GM10248 (cell line): Measurements from ENCODE around the gene CIB1.

ENCODE experiments used
- CTCF ChIA-PET: fragments of 300-600 bp; sonication (Branson Sonifier 250); formaldehyde crosslinking; extraction: SDS; loops from one replicate; lab custom pipeline; 2021; ENCODE audit warnings: antibody characterized with exemption; lab: Yijun Ruan, JAX
- POLR2A ChIA-PET: fragments of 350-650 bp; sonication (Branson Sonifier 250); formaldehyde crosslinking; extraction: SDS; loops from one replicate; lab custom pipeline; 2020; ENCODE audit warnings: antibody characterized with exemption; lab: Yijun Ruan, JAX
- DNase-seq: peaks from one replicate; pipeline ENCODE4 v3.0.0; 2012; ENCODE audit errors: extremely low spot score
- TF ChIP-seq, protein P1 (sequence below): IDR thresholded peaks from 2 replicates; pipeline ENCODE4 v1.5.1; 2012; ENCODE audit warnings: mild to moderate bottlenecking, low read depth; ENCODE audit errors: extremely low read depth, missing control alignments, control extremely low read depth

CIB1 gene

DNA sequence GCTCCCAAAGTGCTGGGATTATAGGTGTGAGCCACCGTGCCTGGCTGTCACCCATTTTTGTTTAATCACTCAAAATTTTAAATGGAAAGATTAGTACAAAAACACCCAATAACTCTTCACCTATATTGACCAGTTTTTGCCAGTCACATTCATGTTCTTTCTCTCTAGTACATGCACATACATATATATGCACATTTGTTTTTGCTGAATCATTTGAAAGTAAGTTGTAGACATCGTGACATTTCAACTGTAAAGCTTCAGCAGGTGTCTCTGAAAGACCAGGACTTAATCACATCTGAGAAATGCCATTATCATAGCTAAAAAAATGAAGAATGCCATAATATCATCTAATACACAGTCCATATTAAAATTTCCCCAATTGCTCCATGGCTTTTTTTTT lies 39.1 kb downstream of the CIB1 start:
- TF ChIP-seq, protein P1, sequence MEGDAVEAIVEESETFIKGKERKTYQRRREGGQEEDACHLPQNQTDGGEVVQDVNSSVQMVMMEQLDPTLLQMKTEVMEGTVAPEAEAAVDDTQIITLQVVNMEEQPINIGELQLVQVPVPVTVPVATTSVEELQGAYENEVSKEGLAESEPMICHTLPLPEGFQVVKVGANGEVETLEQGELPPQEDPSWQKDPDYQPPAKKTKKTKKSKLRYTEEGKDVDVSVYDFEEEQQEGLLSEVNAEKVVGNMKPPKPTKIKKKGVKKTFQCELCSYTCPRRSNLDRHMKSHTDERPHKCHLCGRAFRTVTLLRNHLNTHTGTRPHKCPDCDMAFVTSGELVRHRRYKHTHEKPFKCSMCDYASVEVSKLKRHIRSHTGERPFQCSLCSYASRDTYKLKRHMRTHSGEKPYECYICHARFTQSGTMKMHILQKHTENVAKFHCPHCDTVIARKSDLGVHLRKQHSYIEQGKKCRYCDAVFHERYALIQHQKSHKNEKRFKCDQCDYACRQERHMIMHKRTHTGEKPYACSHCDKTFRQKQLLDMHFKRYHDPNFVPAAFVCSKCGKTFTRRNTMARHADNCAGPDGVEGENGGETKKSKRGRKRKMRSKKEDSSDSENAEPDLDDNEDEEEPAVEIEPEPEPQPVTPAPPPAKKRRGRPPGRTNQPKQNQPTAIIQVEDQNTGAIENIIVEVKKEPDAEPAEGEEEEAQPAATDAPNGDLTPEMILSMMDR, result no peak
- ChIA-PET CTCF (interaction anchor here (1.2 kb wide), 2 partner anchors 27 to 98 kb away, joined by 3 read pairs; no protein-coding TSS in a partner anchor), POLR2A (no interaction called here)
- DNase-seq, result no peak

DNA sequence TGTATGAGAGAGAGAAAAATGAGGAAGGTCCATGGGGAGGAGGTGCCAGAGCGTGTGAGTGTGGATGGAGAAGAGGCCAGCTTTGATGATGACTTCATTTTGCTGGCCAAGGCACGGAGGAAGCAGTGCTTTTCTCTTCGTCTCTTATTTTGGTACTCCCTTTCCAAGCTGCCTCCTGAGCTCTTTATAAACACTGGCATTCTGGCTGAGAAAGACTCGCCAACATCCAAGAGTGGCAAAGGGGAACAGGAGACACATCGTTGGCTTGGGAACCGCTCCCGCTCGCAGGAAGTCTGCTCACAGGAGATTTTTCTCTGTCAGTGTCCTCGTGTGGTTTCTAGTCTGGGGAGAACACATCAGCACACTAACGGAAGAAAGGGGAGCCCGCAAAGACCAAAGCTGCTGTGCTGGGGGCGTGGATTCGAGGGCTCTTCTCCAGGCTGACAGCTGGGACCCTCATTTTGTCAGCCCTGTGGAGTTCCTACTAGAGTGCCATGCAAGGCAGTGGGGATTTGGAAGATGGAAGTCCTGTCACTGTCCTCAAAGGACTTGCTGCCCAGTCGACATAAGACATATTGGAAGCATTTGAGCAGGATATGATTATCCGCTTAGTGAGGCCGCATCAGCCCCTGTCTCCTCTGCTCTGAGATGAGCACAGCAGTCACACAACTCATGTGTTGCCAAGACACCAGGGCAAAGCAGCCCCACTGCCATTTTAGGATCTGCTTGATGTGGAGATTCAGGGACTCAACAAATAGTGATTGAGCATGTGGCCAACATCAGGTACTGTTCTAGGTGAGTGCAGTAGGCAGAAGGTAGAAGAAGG lies 40.6 kb downstream of the CIB1 start:
- no peak for DNase-seq
- POLR2A ChIA-PET, result no interaction called here
- CTCF ChIA-PET, result interaction anchor here (1.6 to 4.9 kb wide), 3 partner anchors 7 to 31 kb away, joined by 3 to 22 read pairs (median 9); partner anchors contain the start of gene SEMA4B
- TF ChIP-seq, protein P1, result no peak

DNA sequence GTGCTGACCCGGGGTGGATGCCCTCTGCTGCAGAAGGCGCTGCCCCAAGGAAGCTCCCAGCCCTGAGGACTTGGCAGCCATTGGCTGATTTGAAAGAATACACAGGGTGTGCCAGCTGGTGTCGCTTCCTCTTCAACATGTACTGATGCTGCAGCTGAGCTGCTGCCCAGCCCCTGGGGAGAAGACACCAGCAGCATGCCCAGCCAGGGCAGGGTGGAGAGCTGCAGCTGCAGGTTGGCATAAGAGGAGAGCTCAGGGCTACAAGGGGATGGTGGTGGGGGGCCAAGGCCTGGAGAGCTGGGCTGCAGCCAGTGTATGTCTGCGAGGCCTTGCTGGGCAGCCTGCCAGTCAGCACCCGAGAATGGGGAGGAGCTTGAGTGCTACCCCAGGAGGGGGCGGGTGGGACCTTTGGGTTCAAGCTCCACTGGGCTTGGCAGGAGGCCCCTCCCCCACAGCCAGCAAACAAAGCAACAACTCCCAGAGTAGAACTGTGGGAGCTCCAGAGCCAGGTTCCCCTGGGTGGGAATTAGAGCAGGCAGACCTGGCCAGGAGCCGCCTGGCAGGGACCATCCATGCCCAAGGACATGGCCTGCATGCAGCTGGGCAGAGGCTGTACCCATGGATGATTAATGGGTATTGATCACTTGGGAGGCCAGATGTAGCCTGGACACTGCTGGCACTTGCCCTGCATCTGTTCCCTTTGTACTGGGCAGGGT lies 41.8 kb downstream of the CIB1 start:
- ChIA-PET POLR2A (interaction anchor here (0.8 to 1.1 kb wide), 2 partner anchors 9 to 10 kb away, joined by 3 read pairs; partner anchors contain the start of gene SEMA4B), CTCF (interaction anchor here (0.9 to 4.9 kb wide), 6 partner anchors 9 to 431 kb away, joined by 3 to 22 read pairs (median 4); partner anchors contain the start of gene SEMA4B)
- TF ChIP-seq, protein P1, result no peak
- DNase-seq, result peak; percentile 60

DNA sequence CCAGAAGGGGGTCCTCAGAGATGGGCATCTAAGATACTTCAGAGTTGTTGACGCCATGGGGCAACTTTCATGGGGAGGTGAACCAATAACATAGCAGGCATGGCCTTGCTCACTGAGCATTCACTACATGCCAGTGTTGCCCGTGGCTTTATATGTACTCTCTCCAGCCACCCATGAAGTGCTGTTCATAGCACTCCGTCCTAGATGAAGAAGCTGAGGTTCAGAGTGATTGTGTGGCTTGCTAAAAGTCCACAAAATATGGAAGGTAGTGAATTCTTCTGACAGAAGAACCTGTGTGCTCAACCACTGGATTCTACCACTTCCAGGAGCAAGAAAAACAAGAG lies 42.4 kb downstream of the CIB1 start:
- TF ChIP-seq, protein P1, result no peak
- CTCF ChIA-PET, result interaction anchor here (1.3 to 4.9 kb wide), 5 partner anchors 9 to 48 kb away, joined by 3 to 22 read pairs (median 5); partner anchors contain the start of gene SEMA4B
- no peak for DNase-seq
- POLR2A ChIA-PET, result interaction anchor here (1.1 kb wide), 1 partner anchor 10 kb away, joined by 3 read pairs; no protein-coding TSS in a partner anchor

DNA sequence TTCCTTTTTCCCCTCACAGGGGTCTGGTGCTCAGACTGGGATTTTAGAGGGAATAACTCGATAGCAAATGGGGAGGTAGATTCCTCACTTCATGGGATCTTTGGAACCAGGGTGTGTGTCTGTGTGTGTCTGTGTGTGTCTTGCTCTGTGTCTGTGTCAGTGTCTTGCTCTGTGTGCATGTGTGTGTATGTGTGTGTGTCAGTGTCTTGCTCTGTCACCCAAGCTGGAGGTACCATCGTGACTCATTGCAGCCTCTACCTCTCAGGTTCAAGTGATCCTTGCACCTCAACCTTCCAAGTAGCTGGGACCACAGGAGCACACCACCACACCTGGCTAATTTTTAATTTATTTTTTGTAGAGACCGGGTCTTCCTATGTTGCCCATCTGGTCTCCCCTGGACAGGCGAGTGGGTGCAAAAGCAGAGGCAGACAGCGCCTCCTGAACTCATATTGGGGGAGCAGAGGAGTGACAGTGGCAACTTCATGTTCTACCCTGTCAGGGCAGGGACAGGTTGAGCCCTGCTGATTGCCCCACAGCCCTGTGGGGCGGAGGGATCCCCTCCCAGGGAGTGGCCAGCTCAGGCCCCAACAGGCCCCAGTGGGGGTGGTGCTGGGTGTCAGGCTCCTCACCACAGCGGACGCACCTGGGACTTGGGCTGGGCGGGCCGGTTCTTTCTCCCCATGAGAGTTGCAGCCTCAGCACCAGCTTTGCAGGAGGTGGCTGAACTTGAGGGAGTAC lies 43.0 kb downstream of the CIB1 start:
- DNase-seq, result peak; percentile 62
- TF ChIP-seq, protein P1, result no peak
- POLR2A ChIA-PET, result no interaction called here
- CTCF ChIA-PET, result interaction anchor here (1.0 to 4.9 kb wide), 7 partner anchors 10 to 48 kb away, joined by 3 to 22 read pairs (median 4); partner anchors contain the start of gene SEMA4B
